Ovary (tissue), 3 donors: Measurements from ENCODE around the gene TRIM44.

Experiments
- EP300 ChIP-seq: sonication (generic); formaldehyde crosslinking; IDR thresholded peaks from one replicate; pipeline ENCODE4 v1.6.1; 2017; ENCODE audit warnings: antibody characterized with exemption
- TF ChIP-seq, protein P1 (sequence below), 3 donors: fragments of 450-650 bp in 2 of 3; fragments of 200-600 bp in 1 of 3; IDR thresholded peaks; one replicate each; pipeline versions ENCODE4 v1.5.1 to v1.8.0; 2016 to 2022; ENCODE audit warnings: antibody characterized with exemption in 3 of 3, mild to moderate bottlenecking in 1 of 3
- donor health status: DM: no; HTN: no; CAD: no.

DNA sequence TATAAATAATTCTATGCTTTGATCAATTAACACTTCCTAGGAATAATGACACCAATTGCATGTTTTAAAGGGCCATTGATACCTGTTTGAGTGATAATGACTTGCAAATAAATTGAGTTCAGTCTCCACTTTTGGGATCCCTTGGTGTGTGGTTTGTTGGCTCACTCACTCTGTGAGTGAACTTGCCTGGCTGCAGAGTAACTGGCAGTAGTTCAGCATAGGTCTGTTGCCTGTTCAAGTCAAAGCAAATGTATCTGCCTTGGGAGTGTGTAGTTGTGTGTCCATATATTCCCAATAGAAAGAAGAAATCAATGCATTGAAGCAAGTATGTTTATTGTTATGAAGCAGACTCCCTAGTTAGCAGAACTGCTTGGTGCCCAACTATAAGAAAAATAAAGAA, 49.3 kb downstream of the TRIM44 start:
- TF ChIP-seq, protein P1, sequence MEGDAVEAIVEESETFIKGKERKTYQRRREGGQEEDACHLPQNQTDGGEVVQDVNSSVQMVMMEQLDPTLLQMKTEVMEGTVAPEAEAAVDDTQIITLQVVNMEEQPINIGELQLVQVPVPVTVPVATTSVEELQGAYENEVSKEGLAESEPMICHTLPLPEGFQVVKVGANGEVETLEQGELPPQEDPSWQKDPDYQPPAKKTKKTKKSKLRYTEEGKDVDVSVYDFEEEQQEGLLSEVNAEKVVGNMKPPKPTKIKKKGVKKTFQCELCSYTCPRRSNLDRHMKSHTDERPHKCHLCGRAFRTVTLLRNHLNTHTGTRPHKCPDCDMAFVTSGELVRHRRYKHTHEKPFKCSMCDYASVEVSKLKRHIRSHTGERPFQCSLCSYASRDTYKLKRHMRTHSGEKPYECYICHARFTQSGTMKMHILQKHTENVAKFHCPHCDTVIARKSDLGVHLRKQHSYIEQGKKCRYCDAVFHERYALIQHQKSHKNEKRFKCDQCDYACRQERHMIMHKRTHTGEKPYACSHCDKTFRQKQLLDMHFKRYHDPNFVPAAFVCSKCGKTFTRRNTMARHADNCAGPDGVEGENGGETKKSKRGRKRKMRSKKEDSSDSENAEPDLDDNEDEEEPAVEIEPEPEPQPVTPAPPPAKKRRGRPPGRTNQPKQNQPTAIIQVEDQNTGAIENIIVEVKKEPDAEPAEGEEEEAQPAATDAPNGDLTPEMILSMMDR (IDR thresholded peaks at IDR 0.05) = no peak
- TF ChIP-seq EP300 = no peak
